GM23248 (cell line): ENCODE data around the gene SLC8A2. TPM values are rescaled to one million over a fixed set of nuclear protein-coding genes. Genes with fewer than 3 reads are reported as not detected.

Experiments used
- DNase-seq: peaks from one replicate; pipeline ENCODE4 v3.0.0-alpha.2; 2015
- H2AFZ ChIP-seq: fragments of 200-600 bp; sonication (generic); 2 replicates; pipeline ENCODE4 v1.6.1; 2016; ENCODE audit warnings: antibody characterized with exemption
- H3F3A ChIP-seq: fragments of 200-600 bp; sonication (generic); 2 replicates; pipeline ENCODE4 v1.6.1; 2016; ENCODE audit warnings: mild to moderate bottlenecking, antibody characterized with exemption, mixed run types; ENCODE audit not compliant: insufficient read depth
- H3K27ac ChIP-seq: fragments of 200-600 bp; sonication (generic); 2 replicates; pipeline ENCODE4 v1.5.1; 2016; ENCODE audit warnings: mild to moderate bottlenecking
- H3K27me3 ChIP-seq: fragments of 200-600 bp; sonication (generic); replicated peaks from 2 replicates; pipeline ENCODE4 v1.6.1; 2016; ENCODE audit warnings: mild to moderate bottlenecking; ENCODE audit not compliant: insufficient read depth
- H3K36me3 ChIP-seq: fragments of 200-600 bp; sonication (generic); 2 replicates; pipeline ENCODE4 v1.6.1; 2016; ENCODE audit warnings: low read depth, mild to moderate bottlenecking
- H3K4me1 ChIP-seq: fragments of 200-600 bp; sonication (generic); 2 replicates; pipeline ENCODE4 v1.6.1; 2016; ENCODE audit warnings: mild to moderate bottlenecking; ENCODE audit not compliant: insufficient read depth
- H3K4me2 ChIP-seq: fragments of 200-600 bp; sonication (generic); one replicate; pipeline ENCODE4 v1.6.1; 2016; ENCODE audit warnings: mild to moderate bottlenecking; ENCODE audit not compliant: unreplicated experiment
- H3K4me3 ChIP-seq: fragments of 200-600 bp; sonication (generic); 2 replicates; pipeline ENCODE4 v1.5.1; 2016; ENCODE audit warnings: mild to moderate bottlenecking
- H3K79me2 ChIP-seq: fragments of 200-600 bp; sonication (generic); 2 replicates; pipeline ENCODE4 v1.6.1; 2016; ENCODE audit warnings: mild to moderate bottlenecking; ENCODE audit not compliant: insufficient read depth
- H3K9ac ChIP-seq: fragments of 200-600 bp; sonication (generic); 2 replicates; pipeline ENCODE4 v1.6.1; 2016; ENCODE audit warnings: mild to moderate bottlenecking
- H3K9me2 ChIP-seq: fragments of 200-600 bp; sonication (generic); 2 replicates; pipeline ENCODE4 v1.6.1; 2016; ENCODE audit warnings: mixed run types, mild to moderate bottlenecking, moderate library complexity; ENCODE audit not compliant: insufficient read depth
- H3K9me3 ChIP-seq: fragments of 200-600 bp; sonication (generic); one replicate; pipeline ENCODE4 v1.6.1; 2017; ENCODE audit warnings: low read depth
- H4K20me1 ChIP-seq: fragments of 200-600 bp; sonication (generic); 2 replicates; pipeline ENCODE4 v1.6.0; 2016; ENCODE audit not compliant: insufficient read depth
- EZH2 ChIP-seq: fragments of 200-600 bp; sonication (generic); IDR thresholded peaks from 2 replicates; pipeline ENCODE4 v1.6.1; 2018; ENCODE audit warnings: antibody characterized with exemption, mild to moderate bottlenecking; ENCODE audit not compliant: insufficient read depth, poor library complexity, severe bottlenecking
- EZH2phosphoT487 ChIP-seq: fragments of 200-600 bp; sonication (generic); IDR thresholded peaks from 2 replicates; pipeline ENCODE4 v1.6.1; 2018; ENCODE audit warnings: antibody characterized with exemption, moderate library complexity, mild to moderate bottlenecking, low read depth; ENCODE audit not compliant: insufficient read depth
- WGBS, 2 experiments: methylation state at CpG; one replicate each; pipeline ENCODE4 v1.1.6; 2015 to 2017; ENCODE audit warnings: low lambda C conversion rate in 2 of 2, low coverage in 1 of 2; ENCODE audit errors: missing lambda C conversion rate in 2 of 2; 5-methylcytosine and 5-hydroxymethylcytosine counted together
- in situ Hi-C: fragments of 300-500 bp; cut with MboI; formaldehyde crosslinking; loops from 2 replicates; pipeline ENCODE4 v1.15.0; 2020
- polyA plus RNA-seq: library from polyadenylated mRNA; unstranded; fragments of >200 nt; fragmentation: Nextera tagmentation; extraction: Ambion mirVana; gene quantifications from 2 replicates; pipeline ENCODE4 v1.2.1, GENCODE V29; 2016
- total RNA-seq: library from RNA; depleted of rRNA; stranded (reverse); fragments of >200 nt; shearing (Covaris generic); gene quantifications from 2 replicates; pipeline ENCODE4 v1.2.3, GENCODE V29; 2014

The SLC8A2 gene
- total and polyA plus RNA-seq, 2 experiments from 2014 or later, result not detected

GRCh38 chr19:47491358-47492136 lies 19.9 kb upstream of the SLC8A2 start:
- Histone ChIP-seq H3K9ac (no peak overlapping the region), H3F3A (no peaks in the 10 kb centered on the region), H3K9me2 (no peaks in the 10 kb centered on the region), H3K27me3 (no peaks in the 10 kb centered on the region), H3K36me3 (no peaks in the 10 kb centered on the region; the same call in 1 of the 2 replicates), H3K4me2 (no peak overlapping the region), H3K9me3 (no peaks in the 10 kb centered on the region), H3K4me3 (no peak overlapping the region), H3K4me1 (no peaks in the 10 kb centered on the region), H3K79me2 (peaks cover 7% of the 10 kb centered on the region; the same call in 1 of the 2 replicates), H2AFZ (no peak overlapping the region), H4K20me1 (no peaks in the 10 kb centered on the region), H3K27ac (no peak overlapping the region)
- 83 to 88% methylated on average over 20 to 22 of the region's 22 CpGs for WGBS, 2 experiments
- DNase-seq, result no peak
- TF ChIP-seq EZH2, result no peak
- TF ChIP-seq EZH2phosphoT487, result no peak
- in situ Hi-C loops, result no loop called here

GRCh38 chr19:47490847-47491246 lies 19.2 kb upstream of the SLC8A2 start:
- Histone ChIP-seq H3K79me2 (no peaks in the 10 kb centered on the region), H3K4me1 (no peaks in the 10 kb centered on the region), H4K20me1 (no peaks in the 10 kb centered on the region), H3K9me2 (no peaks in the 10 kb centered on the region), H2AFZ (no peak overlapping the region), H3K9me3 (no peaks in the 10 kb centered on the region), H3K4me3 (no peak overlapping the region), H3F3A (no peaks in the 10 kb centered on the region), H3K9ac (no peak overlapping the region), H3K36me3 (no peaks in the 10 kb centered on the region; the same call in 1 of the 2 replicates), H3K4me2 (no peak overlapping the region), H3K27me3 (no peaks in the 10 kb centered on the region), H3K27ac (no peak overlapping the region)
- TF ChIP-seq EZH2phosphoT487, result no peak
- TF ChIP-seq EZH2, result no peak
- 78 to 80% methylated on average over 3 of the region's 3 CpGs for WGBS, 2 experiments
- in situ Hi-C loops, result no loop called here
- no peak for DNase-seq

GRCh38 chr19:47490031-47490430 lies 18.3 kb upstream of the SLC8A2 start:
- no peak overlapping the region for H3K4me3 ChIP-seq
- H3K9me2 ChIP-seq, result no peaks in the 10 kb centered on the region
- no peak overlapping the region for H2AFZ ChIP-seq
- no peak overlapping the region for H3K4me2 ChIP-seq
- 0 out of 2 replicates have a peak, but pooled peaks cover 5% of the 10 kb centered on the region for H3F3A ChIP-seq
- no peaks in the 10 kb centered on the region for H3K27me3 ChIP-seq
- no peaks in the 10 kb centered on the region for H3K79me2 ChIP-seq
- 86 to 94% methylated on average over 6 to 7 of the region's 7 CpGs for WGBS, 2 experiments
- DNase-seq, result no peak
- no peaks in the 10 kb centered on the region for H4K20me1 ChIP-seq
- H3K4me1 ChIP-seq, result no peaks in the 10 kb centered on the region; the same call in 1 of the 2 replicates
- no peak overlapping the region for H3K27ac ChIP-seq
- no peaks in the 10 kb centered on the region for H3K9me3 ChIP-seq
- H3K9ac ChIP-seq, result no peak overlapping the region
- in situ Hi-C loops, result no loop called here
- H3K36me3 ChIP-seq, result peaks cover 6% of the 10 kb centered on the region; the same call in 1 of the 2 replicates
- TF ChIP-seq EZH2 (no peak), EZH2phosphoT487 (no peak)

GRCh38 chr19:47489072-47489914 lies 17.6 kb upstream of the SLC8A2 start:
- Histone ChIP-seq H3K9ac (no peak overlapping the region), H3K4me3 (no peak overlapping the region), H3K79me2 (no peaks in the 10 kb centered on the region), H3K27ac (no peak overlapping the region), H3K4me1 (peaks cover 3% of the 10 kb centered on the region; the same call in 1 of the 2 replicates), H3K27me3 (no peaks in the 10 kb centered on the region), H4K20me1 (no peaks in the 10 kb centered on the region), H2AFZ (no peak overlapping the region), H3K4me2 (no peak overlapping the region), H3K36me3 (peaks cover 6% of the 10 kb centered on the region; the same call in 1 of the 2 replicates), H3F3A (0 out of 2 replicates have a peak, but pooled peaks cover 7% of the 10 kb centered on the region), H3K9me3 (no peaks in the 10 kb centered on the region), H3K9me2 (no peaks in the 10 kb centered on the region)
- in situ Hi-C loops, result no loop called here
- 73 to 75% methylated on average over 14 to 17 of the region's 17 CpGs for WGBS, 2 experiments
- DNase-seq, result peak; percentile 52
- no peak for TF ChIP-seq EZH2
- TF ChIP-seq EZH2phosphoT487, result no peak
